Osteoblast (primary cell): ENCODE results near the gene KLRC4. TPM values are rescaled to one million over a fixed set of nuclear protein-coding genes. Genes with fewer than 3 reads are reported as not detected.

Experiments used
- DNase-seq: peaks from one replicate; pipeline ENCODE4 v3.0.0; 2011; ENCODE audit warnings: low spot score, mixed read lengths; ENCODE audit not compliant: insufficient read length; ENCODE audit errors: missing footprints
- H2AFZ ChIP-seq: 2 replicates; pipeline ENCODE4 v1.6.0; 2011; ENCODE audit warnings: mild to moderate bottlenecking, low read length
- H3K27ac ChIP-seq: 2 replicates; pipeline ENCODE4 v1.5.1; 2011; ENCODE audit warnings: mild to moderate bottlenecking, low read depth, low read length, moderate library complexity
- H3K27me3 ChIP-seq: 2 replicates; pipeline ENCODE4 v1.6.0; 2012; ENCODE audit warnings: mild to moderate bottlenecking, control low read depth, inconsistent platforms, low read length, moderate library complexity; ENCODE audit not compliant: insufficient read depth
- H3K36me3 ChIP-seq: 2 replicates; pipeline ENCODE4 v1.5.1; 2011; ENCODE audit warnings: mild to moderate bottlenecking, low read length, control low read depth, moderate library complexity; ENCODE audit not compliant: insufficient read depth
- H3K4me1 ChIP-seq: 2 replicates; pipeline ENCODE4 v1.5.1; 2011; ENCODE audit warnings: mild to moderate bottlenecking, low read length, control low read depth, moderate library complexity; ENCODE audit not compliant: insufficient read depth
- H3K4me2 ChIP-seq: 2 replicates; pipeline ENCODE4 v1.6.0; 2011; ENCODE audit warnings: mild to moderate bottlenecking, low read length; ENCODE audit not compliant: insufficient read depth
- H3K4me3 ChIP-seq: fragments of 200-600 bp; sonication (generic); 3 replicates; pipeline ENCODE4 v1.5.1; 2012; ENCODE audit warnings: mild to moderate bottlenecking, low read length, inconsistent platforms; ENCODE audit not compliant: insufficient read depth
- H3K79me2 ChIP-seq: 2 replicates; pipeline ENCODE4 v1.6.0; 2012; ENCODE audit warnings: mild to moderate bottlenecking, low read length, control low read depth, inconsistent platforms; ENCODE audit not compliant: insufficient read depth
- H3K9me3 ChIP-seq: 2 replicates; pipeline ENCODE4 v1.5.1; 2011; ENCODE audit warnings: low read depth, low read length, control low read depth
- H4K20me1 ChIP-seq: 2 replicates; pipeline ENCODE4 v1.6.0; 2012; ENCODE audit warnings: mild to moderate bottlenecking, low read length, control low read depth; ENCODE audit not compliant: insufficient read depth
- total RNA-seq: library from RNA; depleted of rRNA; stranded (reverse); fragments of >200 nt; gene quantifications from 2 replicates; pipeline ENCODE4 v1.2.3, GENCODE V29; 2012
- TF ChIP-seq, protein P1 (sequence below): IDR thresholded peaks from 2 replicates; pipeline ENCODE4 v1.5.1; 2011; ENCODE audit warnings: mild to moderate bottlenecking, low read depth, low read length, moderate library complexity; ENCODE audit errors: extremely low read depth

The KLRC4 gene
- total RNA-seq, 1 donor: not detected

DNA sequence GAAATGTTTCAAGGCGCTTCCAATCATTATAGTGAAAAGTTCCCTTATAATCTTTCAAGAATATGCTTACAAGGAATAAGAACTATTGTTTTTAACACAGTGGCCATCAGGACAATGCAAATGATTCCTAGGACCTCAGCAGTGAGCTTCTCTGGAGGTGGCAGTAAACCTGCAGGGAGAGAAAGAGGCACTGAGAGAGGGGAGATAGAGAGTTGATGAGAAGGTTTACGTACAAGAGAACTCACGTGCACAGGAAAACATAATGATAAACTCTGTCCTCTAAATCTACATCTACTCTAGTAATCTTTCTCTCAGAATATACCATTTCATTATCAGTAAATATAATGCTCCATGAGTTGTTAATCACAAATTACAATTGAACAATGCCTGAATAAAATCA is 715 bp downstream of the KLRC4 start:
- no peaks in the 10 kb centered on the region for H3K36me3 ChIP-seq

DNA sequence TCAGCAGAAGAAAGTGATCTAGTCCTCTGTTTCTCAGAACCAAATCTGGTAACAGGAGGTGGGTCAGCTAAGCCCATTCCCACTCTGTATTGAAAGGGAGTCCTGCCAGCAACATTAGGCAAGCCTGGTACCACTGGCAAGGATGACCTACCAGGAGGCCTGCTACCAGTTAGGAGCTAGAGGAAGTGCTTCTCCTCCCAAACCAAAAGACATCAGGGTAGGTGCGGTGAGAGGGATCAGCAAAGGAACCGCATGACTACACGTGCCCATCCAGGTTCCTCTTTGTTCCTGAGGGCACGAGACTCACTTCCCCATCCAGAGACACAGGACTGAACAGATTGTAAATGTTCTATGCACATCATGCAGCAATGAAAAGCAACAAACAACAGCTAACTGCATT is 2.8 kb downstream of the KLRC4 start:
- H3K27ac ChIP-seq: no peak overlapping the region
- no peak for DNase-seq
- no peak overlapping the region for H3K4me3 ChIP-seq
- no peaks in the 10 kb centered on the region for H3K27me3 ChIP-seq
- H3K79me2 ChIP-seq: no peaks in the 10 kb centered on the region
- H3K36me3 ChIP-seq: no peaks in the 10 kb centered on the region
- H3K9me3 ChIP-seq: no peaks in the 10 kb centered on the region
- H2AFZ ChIP-seq: no peak overlapping the region
- no peaks in the 10 kb centered on the region for H4K20me1 ChIP-seq
- H3K4me1 ChIP-seq: no peaks in the 10 kb centered on the region
- TF ChIP-seq, protein P1, sequence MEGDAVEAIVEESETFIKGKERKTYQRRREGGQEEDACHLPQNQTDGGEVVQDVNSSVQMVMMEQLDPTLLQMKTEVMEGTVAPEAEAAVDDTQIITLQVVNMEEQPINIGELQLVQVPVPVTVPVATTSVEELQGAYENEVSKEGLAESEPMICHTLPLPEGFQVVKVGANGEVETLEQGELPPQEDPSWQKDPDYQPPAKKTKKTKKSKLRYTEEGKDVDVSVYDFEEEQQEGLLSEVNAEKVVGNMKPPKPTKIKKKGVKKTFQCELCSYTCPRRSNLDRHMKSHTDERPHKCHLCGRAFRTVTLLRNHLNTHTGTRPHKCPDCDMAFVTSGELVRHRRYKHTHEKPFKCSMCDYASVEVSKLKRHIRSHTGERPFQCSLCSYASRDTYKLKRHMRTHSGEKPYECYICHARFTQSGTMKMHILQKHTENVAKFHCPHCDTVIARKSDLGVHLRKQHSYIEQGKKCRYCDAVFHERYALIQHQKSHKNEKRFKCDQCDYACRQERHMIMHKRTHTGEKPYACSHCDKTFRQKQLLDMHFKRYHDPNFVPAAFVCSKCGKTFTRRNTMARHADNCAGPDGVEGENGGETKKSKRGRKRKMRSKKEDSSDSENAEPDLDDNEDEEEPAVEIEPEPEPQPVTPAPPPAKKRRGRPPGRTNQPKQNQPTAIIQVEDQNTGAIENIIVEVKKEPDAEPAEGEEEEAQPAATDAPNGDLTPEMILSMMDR: no peak
- no peak overlapping the region for H3K4me2 ChIP-seq

More for the DNA sequence above, 715 bp downstream of the KLRC4 start:
- Histone ChIP-seq H4K20me1 (no peaks in the 10 kb centered on the region), H3K4me1 (no peaks in the 10 kb centered on the region), H3K27me3 (no peaks in the 10 kb centered on the region), H3K4me3 (no peak overlapping the region), H2AFZ (no peak overlapping the region), H3K9me3 (no peaks in the 10 kb centered on the region), H3K79me2 (no peaks in the 10 kb centered on the region), H3K4me2 (no peak overlapping the region), H3K27ac (no peak overlapping the region)
- TF ChIP-seq, protein P1: no peak
- no peak for DNase-seq

DNA sequence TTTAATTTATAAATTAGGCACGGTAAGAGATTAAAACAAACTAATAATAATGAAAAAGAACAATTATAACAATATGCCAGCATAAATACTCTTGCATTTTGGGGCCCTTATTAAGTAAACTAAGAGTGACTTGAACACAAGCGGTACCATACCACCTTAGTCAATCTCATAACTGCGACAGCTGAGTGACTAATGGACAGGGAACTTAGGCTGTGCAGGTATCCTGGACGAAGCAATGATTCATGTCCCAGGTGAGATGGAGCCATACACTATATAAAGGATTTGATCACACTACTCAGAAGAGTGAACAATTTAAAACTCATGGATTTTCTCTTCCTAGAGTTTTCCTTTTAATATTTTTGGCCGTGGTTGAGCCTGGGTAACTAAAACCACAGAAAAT is 4.3 kb downstream of the KLRC4 start:
- TF ChIP-seq, protein P1: no peak
- H3K27me3 ChIP-seq: no peaks in the 10 kb centered on the region
- H3K4me3 ChIP-seq: no peak overlapping the region
- H3K4me1 ChIP-seq: no peaks in the 10 kb centered on the region
- H3K9me3 ChIP-seq: no peaks in the 10 kb centered on the region
- no peak for DNase-seq
- H3K36me3 ChIP-seq: no peaks in the 10 kb centered on the region
- no peak overlapping the region for H3K27ac ChIP-seq
- no peaks in the 10 kb centered on the region for H3K79me2 ChIP-seq
- H3K4me2 ChIP-seq: no peak overlapping the region
- no peak overlapping the region for H2AFZ ChIP-seq
- H4K20me1 ChIP-seq: no peaks in the 10 kb centered on the region

DNA sequence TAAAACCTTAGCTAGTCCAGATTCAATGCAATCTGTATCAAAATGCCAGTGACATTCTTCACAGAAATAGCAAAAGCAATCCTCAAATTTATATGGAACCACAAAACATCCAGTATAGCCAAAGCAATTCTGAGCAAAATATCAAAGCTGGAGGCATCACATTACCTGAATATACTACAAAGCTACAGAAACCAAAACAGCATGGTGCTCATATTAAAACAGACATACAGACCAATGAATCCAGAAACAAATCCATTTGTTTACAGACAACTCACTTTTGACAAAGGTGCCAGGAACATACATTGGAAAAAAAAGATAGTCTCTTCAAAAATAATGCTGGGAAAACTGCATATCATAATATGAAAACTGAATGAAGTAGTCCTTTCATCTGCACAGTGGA is 4.8 kb downstream of the KLRC4 start:
- TF ChIP-seq, protein P1: no peak
- DNase-seq: no peak
- H3K4me3 ChIP-seq: no peak overlapping the region
- H3K36me3 ChIP-seq: no peaks in the 10 kb centered on the region
- H3K79me2 ChIP-seq: no peaks in the 10 kb centered on the region
- no peak overlapping the region for H3K4me2 ChIP-seq
- no peak overlapping the region for H3K27ac ChIP-seq
- H4K20me1 ChIP-seq: no peaks in the 10 kb centered on the region
- no peaks in the 10 kb centered on the region for H3K9me3 ChIP-seq
- H3K27me3 ChIP-seq: no peaks in the 10 kb centered on the region
- no peaks in the 10 kb centered on the region for H3K4me1 ChIP-seq
- no peak overlapping the region for H2AFZ ChIP-seq
